Type B pancreatic cell (in vitro differentiated cells): ENCODE measurements around the gene PRTFDC1. TPM values are rescaled to one million over a fixed set of nuclear protein-coding genes. Genes with fewer than 3 reads are reported as not detected.

ENCODE experiments used
- DNase-seq: peaks from one replicate; pipeline ENCODE4 v3.0.0; 2021; ENCODE audit warnings: mixed read lengths; ENCODE audit not compliant: unreplicated experiment; ENCODE audit errors: extremely low spot score
- H3K27ac Mint-ChIP-seq: 2 replicates; pipeline ENCODE4 v1.8.0; 2021; ENCODE audit warnings: mild to moderate bottlenecking, mixed read lengths
- H3K27me3 Mint-ChIP-seq: 2 replicates; pipeline ENCODE4 v1.8.0; 2021; ENCODE audit warnings: mixed read lengths
- H3K36me3 Mint-ChIP-seq: 2 replicates; pipeline ENCODE4 v1.8.0; 2021; ENCODE audit warnings: mixed read lengths
- H3K4me1 Mint-ChIP-seq: one replicate; pipeline ENCODE4 v1.8.0; 2021; ENCODE audit warnings: mixed read lengths; ENCODE audit not compliant: unreplicated experiment
- H3K4me3 Mint-ChIP-seq: 2 replicates; pipeline ENCODE4 v1.8.0; 2021; ENCODE audit warnings: mild to moderate bottlenecking, mixed read lengths
- H3K9me3 Mint-ChIP-seq: 2 replicates; pipeline ENCODE4 v1.8.0; 2021; ENCODE audit warnings: mixed read lengths
- total RNA-seq: library from RNA; stranded (reverse); gene quantifications from 2 replicates; pipeline ENCODE4 v1.2.1, GENCODE V29; 2021; ENCODE audit warnings: low replicate concordance
- TF ChIP-seq, protein P1 (sequence below): fragments of 200-600 bp; sonication (generic); conservative IDR thresholded peaks from 2 replicates; pipeline ENCODE4 v1.5.0; 2021; ENCODE audit warnings: antibody characterized with exemption, mild to moderate bottlenecking

Gene PRTFDC1
- total RNA-seq, 1 donor from 2014 or later = 22.9 TPM

- Mint-ChIP-seq H3K27me3 (no peaks in the 10 kb centered on the region), H3K36me3 (peaks cover 4% of the 10 kb centered on the region), H3K4me1 (no peaks in the 10 kb centered on the region), H3K27ac (no peak overlapping the region), H3K9me3 (peaks cover 5% of the 10 kb centered on the region), H3K4me3 (no peak overlapping the region)
- TF ChIP-seq, protein P1, sequence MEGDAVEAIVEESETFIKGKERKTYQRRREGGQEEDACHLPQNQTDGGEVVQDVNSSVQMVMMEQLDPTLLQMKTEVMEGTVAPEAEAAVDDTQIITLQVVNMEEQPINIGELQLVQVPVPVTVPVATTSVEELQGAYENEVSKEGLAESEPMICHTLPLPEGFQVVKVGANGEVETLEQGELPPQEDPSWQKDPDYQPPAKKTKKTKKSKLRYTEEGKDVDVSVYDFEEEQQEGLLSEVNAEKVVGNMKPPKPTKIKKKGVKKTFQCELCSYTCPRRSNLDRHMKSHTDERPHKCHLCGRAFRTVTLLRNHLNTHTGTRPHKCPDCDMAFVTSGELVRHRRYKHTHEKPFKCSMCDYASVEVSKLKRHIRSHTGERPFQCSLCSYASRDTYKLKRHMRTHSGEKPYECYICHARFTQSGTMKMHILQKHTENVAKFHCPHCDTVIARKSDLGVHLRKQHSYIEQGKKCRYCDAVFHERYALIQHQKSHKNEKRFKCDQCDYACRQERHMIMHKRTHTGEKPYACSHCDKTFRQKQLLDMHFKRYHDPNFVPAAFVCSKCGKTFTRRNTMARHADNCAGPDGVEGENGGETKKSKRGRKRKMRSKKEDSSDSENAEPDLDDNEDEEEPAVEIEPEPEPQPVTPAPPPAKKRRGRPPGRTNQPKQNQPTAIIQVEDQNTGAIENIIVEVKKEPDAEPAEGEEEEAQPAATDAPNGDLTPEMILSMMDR = no peak
- DNase-seq = no peak
Observed at GRCh38 chr10:24858288-24859270, 93.8 kb downstream of the PRTFDC1 start.

GRCh38 chr10:24857031-24857725, 95.2 kb downstream of the PRTFDC1 start:
- no peak for DNase-seq
- Mint-ChIP-seq H3K4me1 (no peaks in the 10 kb centered on the region), H3K36me3 (no peaks in the 10 kb centered on the region), H3K27me3 (no peaks in the 10 kb centered on the region), H3K4me3 (no peak overlapping the region), H3K9me3 (no peaks in the 10 kb centered on the region), H3K27ac (no peak overlapping the region)
- TF ChIP-seq, protein P1 = no peak

DNA sequence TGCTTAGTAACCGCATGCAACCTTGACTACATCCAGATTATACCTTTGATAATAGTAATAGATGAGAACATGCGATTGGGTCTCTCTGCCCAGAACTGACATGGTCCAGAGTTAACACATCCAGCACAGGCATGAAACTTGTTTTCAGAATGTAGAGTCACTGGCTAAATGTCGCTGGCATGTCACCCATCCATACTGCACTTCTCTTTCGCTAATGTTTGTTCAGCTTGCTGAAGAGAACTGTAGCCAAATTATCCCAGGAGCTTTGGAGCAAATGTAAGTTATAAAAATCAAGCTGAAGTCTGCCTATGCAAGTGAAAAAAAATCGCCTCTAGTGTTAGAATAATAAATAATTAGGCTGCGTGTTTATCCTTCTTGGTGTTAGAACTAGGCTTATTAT, 98.2 kb downstream of the PRTFDC1 start:
- peaks cover 3% of the 10 kb centered on the region for H3K36me3 Mint-ChIP-seq
- no peak for DNase-seq
- peaks cover 26% of the 10 kb centered on the region for H3K4me1 Mint-ChIP-seq
- no peak overlapping the region for H3K4me3 Mint-ChIP-seq
- no peak overlapping the region for H3K27ac Mint-ChIP-seq
- no peaks in the 10 kb centered on the region for H3K27me3 Mint-ChIP-seq
- H3K9me3 Mint-ChIP-seq = peaks cover 6% of the 10 kb centered on the region
- TF ChIP-seq, protein P1 = no peak

GRCh38 chr10:24853661-24854060, 98.7 kb downstream of the PRTFDC1 start:
- peaks cover 26% of the 10 kb centered on the region for H3K4me1 Mint-ChIP-seq
- H3K27ac Mint-ChIP-seq = no peak overlapping the region

GRCh38 chr10:24851629-24852028, 100.8 kb downstream of the PRTFDC1 start:
- peaks cover 29% of the 10 kb centered on the region for H3K4me1 Mint-ChIP-seq
- H3K4me3 Mint-ChIP-seq = no peak overlapping the region
- H3K9me3 Mint-ChIP-seq = peaks cover 6% of the 10 kb centered on the region
- peaks cover 3% of the 10 kb centered on the region for H3K36me3 Mint-ChIP-seq
- no peaks in the 10 kb centered on the region for H3K27me3 Mint-ChIP-seq
- no peak for DNase-seq
- H3K27ac Mint-ChIP-seq = peak overlapping the region; percentile 32
- TF ChIP-seq, protein P1 = no peak

More at GRCh38 chr10:24853661-24854060, 98.7 kb downstream of the PRTFDC1 start:
- peaks cover 3% of the 10 kb centered on the region for H3K36me3 Mint-ChIP-seq
- no peaks in the 10 kb centered on the region for H3K27me3 Mint-ChIP-seq
- TF ChIP-seq, protein P1 = no peak
- DNase-seq = no peak
- H3K4me3 Mint-ChIP-seq = no peak overlapping the region
- H3K9me3 Mint-ChIP-seq = peaks cover 6% of the 10 kb centered on the region
